ENCODE data around the gene GPATCH8. TPM values are rescaled to one million over a fixed set of nuclear protein-coding genes. Genes with fewer than 3 reads are reported as not detected.

GPATCH8 gene
- total RNA-seq, 2 donors from 2014 or later, result 30.3 to 33.9 TPM

DNA sequence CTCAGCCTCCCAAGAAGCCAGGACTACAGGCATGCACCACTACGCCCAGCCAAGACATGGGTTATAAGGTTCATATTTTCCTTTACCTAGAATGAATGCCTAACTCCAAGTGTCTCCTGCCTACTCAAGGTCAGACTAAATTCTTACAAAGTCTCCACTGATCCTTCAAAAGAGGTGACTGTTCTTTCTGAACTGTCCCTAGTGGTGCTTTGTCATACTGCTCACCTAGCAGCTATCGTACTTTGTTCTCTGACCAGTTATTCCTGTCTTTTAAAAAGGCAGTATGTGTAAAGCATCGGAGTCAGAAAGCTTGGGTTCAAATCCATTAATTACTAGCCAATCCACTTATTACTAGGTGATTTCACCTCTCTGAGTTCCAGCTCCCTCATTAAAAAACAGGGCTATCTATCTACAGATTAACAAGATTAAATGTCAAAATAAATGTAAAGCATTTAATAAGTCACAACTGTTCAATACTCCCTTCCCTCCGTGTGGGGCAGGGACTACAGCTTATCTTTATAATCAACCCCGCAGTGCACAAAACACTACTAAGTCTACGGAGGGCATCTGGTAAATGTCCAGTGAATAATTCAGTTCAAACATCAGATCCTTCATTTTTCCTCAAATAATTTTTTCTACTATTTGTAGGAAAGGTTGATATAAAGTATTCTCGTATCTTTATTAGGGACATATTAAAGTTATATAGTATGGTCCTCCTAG, 93.7 kb downstream of the GPATCH8 start:
- Histone ChIP-seq H3K4me3 (no peak overlapping the region), H3K36me3 (peaks cover 5% of the 10 kb centered on the region), H3K27me3 (no peaks in the 10 kb centered on the region), H3K27ac (no peak overlapping the region), H3K9ac (ENCODE audit: low read depth in 2 of 2, low read length in 2 of 2) (no peak overlapping the region), H3K9me3 (no peaks in the 10 kb centered on the region), H3K4me1 (no peaks in the 10 kb centered on the region)
- TF ChIP-seq, protein P1, sequence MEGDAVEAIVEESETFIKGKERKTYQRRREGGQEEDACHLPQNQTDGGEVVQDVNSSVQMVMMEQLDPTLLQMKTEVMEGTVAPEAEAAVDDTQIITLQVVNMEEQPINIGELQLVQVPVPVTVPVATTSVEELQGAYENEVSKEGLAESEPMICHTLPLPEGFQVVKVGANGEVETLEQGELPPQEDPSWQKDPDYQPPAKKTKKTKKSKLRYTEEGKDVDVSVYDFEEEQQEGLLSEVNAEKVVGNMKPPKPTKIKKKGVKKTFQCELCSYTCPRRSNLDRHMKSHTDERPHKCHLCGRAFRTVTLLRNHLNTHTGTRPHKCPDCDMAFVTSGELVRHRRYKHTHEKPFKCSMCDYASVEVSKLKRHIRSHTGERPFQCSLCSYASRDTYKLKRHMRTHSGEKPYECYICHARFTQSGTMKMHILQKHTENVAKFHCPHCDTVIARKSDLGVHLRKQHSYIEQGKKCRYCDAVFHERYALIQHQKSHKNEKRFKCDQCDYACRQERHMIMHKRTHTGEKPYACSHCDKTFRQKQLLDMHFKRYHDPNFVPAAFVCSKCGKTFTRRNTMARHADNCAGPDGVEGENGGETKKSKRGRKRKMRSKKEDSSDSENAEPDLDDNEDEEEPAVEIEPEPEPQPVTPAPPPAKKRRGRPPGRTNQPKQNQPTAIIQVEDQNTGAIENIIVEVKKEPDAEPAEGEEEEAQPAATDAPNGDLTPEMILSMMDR (IDR thresholded peaks at IDR 0.05), result no peak
- intact Hi-C loops (cut with DNase I), result loop anchor here (10.0 kb wide), 1 partner anchor 105 kb away; no protein-coding TSS in a partner anchor
- DNase-seq, result no peak

DNA sequence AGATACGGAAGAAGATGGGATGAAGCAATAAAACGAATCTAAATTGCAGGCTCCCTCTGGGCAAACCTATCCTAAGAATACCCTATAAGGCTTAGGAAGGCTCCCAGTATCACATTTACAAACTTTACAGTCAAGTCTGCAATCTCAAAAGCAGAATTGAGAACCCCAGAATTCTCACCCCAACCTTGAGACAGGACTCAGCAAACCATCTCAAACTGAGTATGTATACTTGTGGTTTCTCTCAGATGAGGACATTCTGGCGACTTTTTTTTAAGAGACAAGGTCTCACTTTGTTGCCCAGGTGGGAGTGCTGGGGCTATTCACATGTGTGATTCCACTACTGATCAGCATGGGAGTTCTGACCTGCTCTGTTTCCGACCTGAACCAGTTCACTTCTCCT, 94.4 kb downstream of the GPATCH8 start:
- H3K4me1 ChIP-seq, result no peaks in the 10 kb centered on the region
- no peak overlapping the region for H3K4me3 ChIP-seq
- no peak for DNase-seq
- no peaks in the 10 kb centered on the region for H3K27me3 ChIP-seq
- no peak overlapping the region for H3K9ac ChIP-seq (ENCODE audit: low read depth in 2 of 2, low read length in 2 of 2)
- intact Hi-C loops (cut with DNase I), result loop anchor here (10.0 kb wide), 1 partner anchor 106 kb away; no protein-coding TSS in a partner anchor
- no peak overlapping the region for H3K27ac ChIP-seq
- peaks cover 8% of the 10 kb centered on the region for H3K36me3 ChIP-seq
- TF ChIP-seq, protein P1 (IDR thresholded peaks at IDR 0.05), result no peak
- H3K9me3 ChIP-seq, result no peaks in the 10 kb centered on the region

DNA sequence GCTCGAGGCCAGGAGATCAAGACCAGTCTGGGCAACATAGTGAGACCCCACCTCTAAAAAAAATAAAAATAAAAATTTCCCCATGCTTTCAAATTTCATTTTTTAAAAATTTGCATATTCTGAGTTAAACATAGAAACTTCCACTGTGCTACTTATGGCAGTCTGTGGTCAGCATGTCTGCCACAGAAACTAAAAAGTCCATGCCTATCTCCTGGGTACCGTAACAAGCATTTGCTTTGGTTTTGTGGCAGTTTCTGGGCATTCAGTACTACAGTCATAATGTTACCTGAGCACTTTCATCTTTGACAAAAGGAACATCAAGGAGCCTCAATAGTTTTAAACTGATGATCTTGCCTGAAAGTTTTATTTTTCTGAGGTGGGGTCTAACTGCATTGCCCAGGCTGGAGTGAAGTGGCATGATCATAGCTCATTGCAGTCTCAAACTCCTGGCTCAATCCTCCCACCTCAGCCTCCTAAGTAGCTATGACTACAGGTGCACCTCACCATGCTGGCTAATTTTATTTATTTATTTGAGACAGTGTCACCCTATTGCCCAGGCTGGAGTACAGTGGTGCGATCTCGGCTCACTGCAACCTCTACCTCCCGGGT, 100.5 kb downstream of the GPATCH8 start:
- Histone ChIP-seq H3K36me3 (peaks cover 18% of the 10 kb centered on the region), H3K27me3 (no peaks in the 10 kb centered on the region)
- intact Hi-C loops (cut with DNase I), result loop anchor here (10.0 kb wide), 1 partner anchor 112 kb away; no protein-coding TSS in a partner anchor

DNA sequence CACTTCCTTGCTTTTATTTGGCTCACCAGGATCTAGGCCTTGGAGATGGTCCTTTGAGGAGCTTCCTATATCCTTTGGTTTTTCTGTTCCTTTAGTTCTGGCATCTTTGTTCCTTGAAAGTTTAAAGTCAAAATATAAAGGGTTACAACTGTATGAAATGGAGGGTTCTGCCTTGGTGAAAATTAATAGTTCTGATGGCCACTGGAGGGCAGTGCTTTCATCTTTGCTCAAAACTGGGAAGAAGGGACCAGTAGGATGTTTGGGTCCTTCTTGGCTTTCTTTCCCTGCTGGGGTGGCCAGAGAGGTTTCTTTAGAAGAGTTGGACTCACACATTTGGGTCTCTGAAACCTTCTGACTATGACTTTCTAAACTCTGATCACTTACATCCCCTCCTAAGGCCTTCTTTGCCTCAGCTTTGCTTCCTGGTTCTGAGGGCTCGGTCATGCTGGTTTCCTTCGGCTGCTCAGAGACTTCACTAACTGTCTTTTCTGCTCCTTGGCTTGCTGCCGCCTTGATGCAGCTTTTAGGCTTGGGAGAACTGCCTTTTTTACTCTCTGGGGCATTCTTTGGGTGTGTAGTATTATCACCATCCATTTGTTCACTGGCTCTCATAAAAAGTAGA, 102.9 kb downstream of the GPATCH8 start:
- Histone ChIP-seq H3K27ac (no peak overlapping the region), H3K9me3 (no peaks in the 10 kb centered on the region), H3K4me3 (no peak overlapping the region), H3K9ac (ENCODE audit: low read depth in 2 of 2, low read length in 2 of 2) (no peak overlapping the region), H3K27me3 (no peaks in the 10 kb centered on the region), H3K4me1 (no peaks in the 10 kb centered on the region), H3K36me3 (peaks cover 15% of the 10 kb centered on the region)
- TF ChIP-seq, protein P1 (IDR thresholded peaks at IDR 0.05), result no peak
- intact Hi-C loops (cut with DNase I), result loop anchor here (10.0 kb wide), 1 partner anchor 114 kb away; no protein-coding TSS in a partner anchor
- DNase-seq, result no peak

More for the DNA sequence above, 100.5 kb downstream of the GPATCH8 start:
- no peak for DNase-seq
- H3K9me3 ChIP-seq, result no peaks in the 10 kb centered on the region
- H3K9ac ChIP-seq (ENCODE audit: low read depth in 2 of 2, low read length in 2 of 2), result no peak overlapping the region
- H3K27ac ChIP-seq, result no peak overlapping the region
- TF ChIP-seq, protein P1 (IDR thresholded peaks at IDR 0.05), result no peak
- no peaks in the 10 kb centered on the region for H3K4me1 ChIP-seq
- H3K4me3 ChIP-seq, result no peak overlapping the region
